CD1c-positive myeloid dendritic cell (primary cell): ENCODE results near the gene GLUD1.
"Not testable (repeated sequence)": the region's sequence is repeated elsewhere in the genome, so short reads cannot be mapped to it uniquely, and the experiment has no call there.

Source experiments
- DNase-seq: peaks from one replicate; pipeline ENCODE4 v3.0.0-alpha.2; 2016; ENCODE audit errors: extremely low spot score

The GLUD1 gene

DNA sequence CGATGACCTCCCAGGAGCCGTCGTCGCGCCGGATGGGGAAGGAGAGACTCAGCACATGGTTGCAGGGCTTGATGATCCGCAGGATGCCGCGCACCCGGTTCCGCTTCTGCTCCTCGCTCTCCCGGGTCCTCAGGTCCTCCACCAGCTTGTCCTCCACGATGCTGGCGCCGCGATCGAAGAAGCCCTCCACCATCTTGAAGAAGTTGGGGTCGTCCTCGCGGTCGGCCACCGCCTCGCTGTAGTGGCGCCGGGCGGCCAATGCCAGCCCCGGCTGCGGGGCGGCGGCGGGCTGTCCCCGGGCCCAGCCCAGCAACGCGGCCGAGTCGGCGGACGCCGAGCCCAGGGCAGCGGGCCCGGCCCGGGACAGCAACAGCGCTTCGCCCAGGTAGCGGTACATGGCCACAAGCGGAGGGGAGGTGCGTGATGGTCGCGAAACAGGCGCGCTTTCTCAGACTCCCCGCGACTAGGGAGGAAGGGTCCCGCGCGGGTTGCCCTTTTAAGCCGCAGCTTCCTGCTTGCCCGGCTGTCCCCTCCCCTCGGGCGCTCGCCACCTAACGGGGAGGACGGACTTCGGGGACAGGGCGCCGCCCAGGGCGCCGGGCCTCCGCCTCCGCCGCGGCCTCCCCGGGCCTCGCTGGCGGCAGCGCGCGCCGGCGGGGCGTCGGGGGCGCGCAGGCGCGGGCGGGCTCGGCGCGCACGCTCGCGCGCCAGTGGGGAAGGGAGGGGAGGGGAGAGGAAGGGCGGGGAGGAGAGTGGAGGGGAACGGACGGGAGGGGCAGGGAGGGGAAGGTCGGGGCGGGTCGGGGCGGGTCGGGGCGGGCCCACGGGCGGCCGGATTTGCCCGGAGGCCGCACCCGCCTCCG, at the start of gene GLUD1, which contains the start of gene SHLD2:
Gene GLUD1, minus strand, starts transcription at position 471 of the 863 bp plus-strand sequence. Its CDS starts 74 bp downstream, at position 397.
Gene SHLD2, plus strand, starts transcription at position 834 of the 863 bp plus-strand sequence. CDS start 56,149 bp downstream, outside the sequence.
- DNase-seq = peak; percentile 95

DNA sequence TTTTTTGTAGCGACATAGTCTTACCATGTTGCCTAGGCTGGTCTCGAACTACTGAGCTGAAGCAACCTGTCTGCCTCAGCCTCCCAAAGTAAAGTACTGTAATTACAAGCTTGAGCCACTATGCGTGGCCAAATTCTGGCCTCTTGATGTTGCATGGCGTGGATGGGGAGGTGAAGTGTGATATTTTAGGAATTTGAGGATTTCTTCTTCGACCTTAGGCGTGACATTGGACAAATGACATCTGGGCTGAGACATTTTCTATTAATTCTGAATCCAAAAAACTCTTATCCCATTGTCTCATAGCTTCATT, 48.4 kb upstream of the GLUD1 start:
- not testable (repeated sequence) for DNase-seq

GRCh38 chr10:87142230-87143108, 47.8 kb upstream of the GLUD1 start:
- DNase-seq = not testable (repeated sequence)

DNA sequence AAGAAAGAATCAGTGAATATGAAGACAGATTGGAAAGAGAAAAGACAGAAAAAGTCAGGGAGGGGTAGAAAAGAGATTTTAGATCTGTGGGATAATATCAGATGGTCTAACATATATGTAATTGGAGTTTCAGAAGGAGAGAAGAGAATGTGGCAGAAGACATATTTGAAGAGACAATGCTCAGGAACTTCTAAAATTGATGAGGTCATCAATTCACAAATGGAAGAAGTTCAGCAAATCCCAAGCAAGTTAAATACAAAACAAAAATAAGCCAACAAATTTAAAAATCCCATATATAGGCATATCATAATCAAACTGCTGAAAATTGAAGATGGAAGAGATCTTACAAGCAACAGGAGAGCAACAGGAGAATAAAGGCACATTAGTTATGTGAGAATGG, 42.8 kb upstream of the GLUD1 start:
- not testable (repeated sequence) for DNase-seq

- not testable (repeated sequence) for DNase-seq
Observed at GRCh38 chr10:87134440-87134839, 39.8 kb upstream of the GLUD1 start.

GRCh38 chr10:87133936-87134335, 39.3 kb upstream of the GLUD1 start:
- not testable (repeated sequence) for DNase-seq

DNA sequence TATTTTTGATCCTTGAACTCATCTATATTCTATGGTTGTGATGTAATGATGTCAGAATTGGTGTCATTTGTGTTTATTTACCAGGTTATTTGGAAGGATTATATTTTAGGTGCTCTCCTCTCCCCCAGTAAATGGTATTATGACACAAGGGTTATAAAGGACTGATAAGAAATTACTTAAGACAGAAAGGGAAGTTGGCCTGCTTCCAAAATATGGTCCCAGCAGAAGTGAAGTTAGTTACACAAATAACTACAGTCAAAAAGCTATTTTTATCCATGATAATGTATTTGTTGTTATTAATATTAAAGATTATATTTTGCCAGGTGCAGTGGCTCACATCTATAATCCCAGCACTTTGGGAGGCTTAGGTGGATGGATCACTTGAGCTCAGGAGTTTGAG, 37.5 kb upstream of the GLUD1 start:
- peak; percentile 70 for DNase-seq

- DNase-seq = not testable (repeated sequence)
Observed at GRCh38 chr10:87127607-87128156, 33.0 kb upstream of the GLUD1 start.

- DNase-seq = not testable (repeated sequence)
Observed at GRCh38 chr10:87127048-87127447, 32.4 kb upstream of the GLUD1 start.

DNA sequence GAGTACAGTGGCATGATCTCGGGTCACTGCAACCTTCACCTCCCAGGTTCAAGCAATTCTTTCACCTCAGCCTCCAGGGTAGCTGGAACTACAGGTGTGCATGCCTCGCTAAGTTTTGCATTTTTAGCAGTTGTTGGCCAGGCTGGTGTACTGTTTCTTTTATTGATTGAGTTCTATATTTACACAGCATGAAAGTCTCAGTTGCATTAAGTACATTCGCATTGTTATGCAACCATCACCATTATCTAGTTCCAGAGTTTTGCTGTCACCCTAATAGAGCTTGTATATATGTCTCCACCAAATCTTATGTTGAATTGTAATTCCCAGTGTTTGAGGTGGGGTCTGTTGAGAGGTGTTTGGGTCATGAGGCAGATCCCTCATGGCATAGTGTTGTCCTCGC, 28.7 kb upstream of the GLUD1 start:
- not testable (repeated sequence) for DNase-seq

- not testable (repeated sequence) for DNase-seq
Observed at GRCh38 chr10:87119029-87119428, 24.4 kb upstream of the GLUD1 start.

DNA sequence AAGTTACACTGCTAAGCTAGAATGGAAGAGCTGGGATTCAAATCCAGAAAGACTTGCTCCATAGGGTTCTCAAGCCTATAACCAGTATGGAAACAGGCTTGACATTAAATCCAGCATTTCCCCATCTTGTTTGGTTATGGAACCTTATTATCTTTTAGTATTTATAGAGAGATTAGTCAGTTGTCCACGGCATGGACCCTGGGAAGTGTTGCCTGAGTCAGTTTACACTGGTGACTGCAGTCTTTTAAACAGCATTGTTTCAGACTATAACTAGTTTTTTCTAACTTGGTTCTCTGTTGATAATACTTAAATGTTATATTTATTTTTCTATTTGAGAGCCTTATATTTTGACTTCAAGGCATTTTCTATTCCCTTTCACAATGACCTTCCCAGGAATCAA, 23.5 kb upstream of the GLUD1 start:
- not testable (repeated sequence) for DNase-seq

DNA sequence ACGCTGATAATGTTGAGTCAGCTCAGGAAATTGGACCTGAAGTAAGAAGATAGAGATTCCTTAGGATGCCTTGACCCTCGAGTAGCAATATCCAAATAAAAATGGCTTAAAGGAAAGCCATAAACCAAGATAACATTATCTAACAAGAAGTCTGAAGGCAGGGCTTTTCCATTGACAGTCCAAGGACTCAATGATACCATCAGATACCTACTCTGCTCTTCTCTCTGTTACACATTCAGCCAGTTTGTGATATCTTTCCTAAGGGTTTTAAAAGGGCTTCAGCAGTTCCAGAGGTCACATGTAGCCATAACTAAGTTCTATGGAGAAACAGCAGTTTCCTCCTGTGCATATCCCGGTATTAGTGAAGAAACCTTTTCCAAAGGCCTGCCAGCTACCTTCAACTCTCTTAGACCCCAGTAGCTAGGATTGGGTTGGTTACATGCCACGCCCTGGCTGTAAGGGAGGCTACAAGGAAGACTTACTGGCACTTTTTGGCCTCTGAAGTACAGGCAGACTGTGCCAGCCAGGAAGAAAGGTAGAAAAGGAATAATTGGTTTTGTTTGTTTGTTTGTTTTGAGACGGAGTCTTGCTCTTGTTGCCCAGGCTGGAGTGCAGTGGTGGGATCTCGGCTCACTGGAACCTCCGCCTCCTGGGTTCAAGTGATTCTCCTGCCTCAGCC, 10.9 kb upstream of the GLUD1 start:
- no peak for DNase-seq

- not testable (repeated sequence) for DNase-seq
Observed at GRCh38 chr10:87104727-87105126, 10.1 kb upstream of the GLUD1 start.

- DNase-seq = no peak
Observed at GRCh38 chr10:87101996-87102395, 7.4 kb upstream of the GLUD1 start.

GRCh38 chr10:87095236-87095945, 748 bp upstream of the GLUD1 start:
- peak; percentile 92 for DNase-seq

DNA sequence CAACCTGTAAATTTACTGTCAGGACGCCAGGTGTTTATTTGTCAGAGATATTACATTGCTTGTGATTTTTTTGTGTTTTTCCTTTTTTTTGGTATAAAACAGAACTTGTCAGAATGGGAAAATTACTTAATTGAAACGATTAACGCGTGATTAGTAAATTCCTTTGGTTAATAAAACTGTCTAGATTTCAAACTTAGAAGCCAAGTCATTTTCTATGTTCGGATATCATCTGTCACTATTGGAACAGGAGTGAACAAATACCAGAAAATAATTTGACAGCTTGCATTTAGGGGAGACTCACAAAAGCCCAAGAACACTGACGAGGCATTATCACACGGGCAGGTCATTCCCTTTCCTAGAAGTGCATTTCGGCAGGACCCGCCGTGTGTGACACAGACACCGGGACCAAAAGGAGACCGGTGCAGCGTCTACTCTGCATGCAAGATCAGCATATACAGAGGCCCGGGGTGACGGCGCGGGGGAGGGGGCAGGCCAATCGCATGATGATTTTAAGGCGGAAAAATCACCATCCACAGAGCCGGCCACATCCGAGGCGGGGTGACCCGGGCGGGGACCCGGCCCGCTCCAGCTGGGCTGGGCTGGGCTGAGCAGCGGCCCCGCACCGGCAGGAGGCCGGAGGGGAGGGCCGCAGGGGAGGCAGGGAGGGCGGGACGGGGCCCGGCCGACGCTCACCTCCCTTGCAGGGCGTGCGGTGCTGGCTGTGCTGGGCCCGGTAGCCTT, 841 bp downstream of the GLUD1 start:
- DNase-seq = peak; percentile 55

DNA sequence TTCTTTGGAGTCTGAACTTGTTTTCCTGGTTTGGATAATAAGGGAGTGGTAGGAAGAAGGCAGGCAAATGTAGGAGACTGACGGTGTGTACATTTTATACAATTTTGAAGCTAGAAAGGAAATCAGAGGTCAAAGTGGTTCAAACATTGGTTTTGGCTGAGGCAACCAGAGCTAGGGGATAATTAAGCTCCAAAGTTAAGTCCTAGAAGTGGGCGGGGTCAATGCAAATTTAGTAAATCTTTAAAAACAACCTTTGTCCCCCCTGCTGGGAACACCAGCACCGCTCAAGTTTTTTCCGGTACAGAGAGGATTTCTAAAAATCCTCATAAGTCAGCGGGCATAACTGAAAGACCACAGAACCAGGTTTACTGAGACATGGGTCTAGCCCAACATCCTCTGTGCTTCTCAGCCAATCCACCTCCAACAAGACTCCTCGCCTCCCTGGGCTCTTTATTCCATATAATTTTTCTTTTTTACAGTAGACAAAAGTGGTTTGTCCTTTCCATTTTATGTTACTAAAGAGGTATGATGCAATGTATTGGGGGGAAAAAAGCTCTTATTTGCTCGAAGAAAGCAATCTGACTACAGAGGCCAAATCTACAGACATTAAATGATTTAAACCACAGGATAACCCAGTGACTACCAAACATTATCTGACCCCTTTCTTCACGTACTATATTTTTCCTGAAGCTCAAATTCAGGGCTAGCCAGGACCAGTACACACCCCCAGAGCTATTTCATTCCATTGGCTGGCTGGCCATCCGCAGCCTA, 1.6 kb downstream of the GLUD1 start:
- DNase-seq = peak; percentile 22

GRCh38 chr10:87092376-87092860, 2.2 kb downstream of the GLUD1 start:
- peak; percentile 13 for DNase-seq
